ENCODE results near the gene PITHD1.
"Not testable (repeated sequence)": the region's sequence is repeated elsewhere in the genome, so short reads cannot be mapped to it uniquely, and the experiment has no call there.

Gene PITHD1

GRCh38 chr1:23772854-23773242, 5.4 kb upstream of the PITHD1 start:
- TF ChIP-seq CTCF (IDR thresholded peaks at IDR 0.05; ENCODE audit: low read depth, low read length) = no peak
- no peak for DNase-seq (ENCODE audit: low read depth in 2 of 2)
- no peak overlapping the region for H3K4me3 ChIP-seq (replicated peaks in 1 of 2; ENCODE audit: low read depth in 2 of 2, low read length in 2 of 2)

DNA sequence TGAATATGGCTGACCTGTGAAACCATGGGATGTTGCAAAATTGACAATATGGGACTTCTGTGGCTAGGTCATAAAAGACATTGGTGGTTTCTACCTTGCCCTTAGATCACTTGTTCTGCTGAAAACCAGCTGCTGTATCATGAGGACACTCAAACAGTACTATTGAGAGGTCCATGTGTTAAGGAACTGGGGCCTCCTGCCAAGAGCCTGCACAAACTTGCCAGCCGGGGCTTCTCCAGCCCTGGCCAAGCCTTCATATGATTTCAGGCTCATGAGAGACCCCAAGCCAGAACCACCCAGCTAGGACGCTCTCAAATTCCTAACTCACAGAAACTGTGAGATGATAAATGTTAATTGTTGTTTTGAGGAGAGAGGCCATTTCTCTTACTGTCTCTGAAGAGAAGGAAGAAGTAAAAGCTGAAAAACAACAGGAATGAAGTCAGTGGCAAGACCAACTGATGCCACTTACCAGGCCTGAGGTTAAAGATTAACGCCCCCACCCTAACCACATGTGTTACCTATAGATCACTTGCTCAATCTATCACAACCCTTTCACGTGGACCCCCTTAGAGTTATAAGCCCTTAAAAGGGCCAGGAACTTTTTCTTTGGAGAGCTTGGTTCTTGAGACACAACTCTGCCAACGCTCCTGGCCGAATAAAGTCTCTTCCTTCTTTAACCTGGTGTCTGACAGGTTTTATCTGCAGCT, 3.9 kb upstream of the PITHD1 start:
- TF ChIP-seq CTCF (IDR thresholded peaks at IDR 0.05; ENCODE audit: low read depth, low read length) = no peak
- no peak for DNase-seq (ENCODE audit: low read depth in 2 of 2)
- H3K4me3 ChIP-seq (replicated peaks in 1 of 2; ENCODE audit: low read depth in 2 of 2, low read length in 2 of 2) = no peak overlapping the region

- no peak for DNase-seq (ENCODE audit: low read depth in 2 of 2)
- TF ChIP-seq CTCF (IDR thresholded peaks at IDR 0.05; ENCODE audit: low read depth, low read length) = no peak
These were observed 2.0 kb upstream of the PITHD1 start for GRCh38 chr1:23776217-23776616.

GRCh38 chr1:23779826-23780371, 1.7 kb downstream of the PITHD1 start:
- DNase-seq (ENCODE audit: low read depth in 2 of 2) = peak in 1 of 2 donors; percentile 77
- no peak for TF ChIP-seq CTCF (IDR thresholded peaks at IDR 0.05; ENCODE audit: low read depth, low read length)
- peak overlapping the region in 1 of 2 donors; percentile 87 for H3K4me3 ChIP-seq (replicated peaks in 1 of 2; ENCODE audit: low read depth in 2 of 2, low read length in 2 of 2)

More at GRCh38 chr1:23776217-23776616, 2.0 kb upstream of the PITHD1 start:
- H3K4me3 ChIP-seq (replicated peaks in 1 of 2; ENCODE audit: low read depth in 2 of 2, low read length in 2 of 2) = no peak overlapping the region

DNA sequence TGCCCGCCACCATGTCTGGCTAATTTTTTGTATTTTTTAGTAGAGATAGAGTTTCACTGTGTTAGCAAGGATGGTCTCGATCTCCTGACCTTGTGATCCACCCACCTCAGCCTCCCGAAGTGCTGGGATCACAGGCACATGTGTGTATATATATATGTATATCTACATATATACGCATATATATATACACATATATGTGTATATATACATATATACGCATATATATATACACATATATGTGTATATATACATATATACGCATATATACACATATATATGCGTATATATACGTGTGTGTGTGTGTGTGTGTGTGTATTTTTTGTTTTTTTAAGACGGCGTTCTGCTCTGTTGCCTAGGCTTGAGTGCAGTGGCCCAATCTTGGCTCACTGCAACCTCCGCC, 4.9 kb downstream of the PITHD1 start:
- DNase-seq (ENCODE audit: low read depth in 2 of 2); H3K4me3 ChIP-seq (replicated peaks in 1 of 2; ENCODE audit: low read depth in 2 of 2, low read length in 2 of 2): not testable (repeated sequence)

- DNase-seq (ENCODE audit: low read depth in 2 of 2) = no peak
- no peak overlapping the region for H3K4me3 ChIP-seq (replicated peaks in 1 of 2; ENCODE audit: low read depth in 2 of 2, low read length in 2 of 2)
- TF ChIP-seq CTCF (IDR thresholded peaks at IDR 0.05; ENCODE audit: low read depth, low read length) = no peak
These were observed 6.6 kb downstream of the PITHD1 start for GRCh38 chr1:23784846-23785245.

GRCh38 chr1:23787701-23788100, 9.5 kb downstream of the PITHD1 start:
- no peak overlapping the region for H3K4me3 ChIP-seq (replicated peaks in 1 of 2; ENCODE audit: low read depth in 2 of 2, low read length in 2 of 2)
- no peak for TF ChIP-seq CTCF (IDR thresholded peaks at IDR 0.05; ENCODE audit: low read depth, low read length)
- DNase-seq (ENCODE audit: low read depth in 2 of 2) = no peak
